ENCODE data around the gene MSANTD2. TPM values are rescaled to one million over a fixed set of nuclear protein-coding genes. Genes with fewer than 3 reads are reported as not detected.

The MSANTD2 gene
- total RNA-seq, 2 experiments from 2014 or later, result 5.8 to 7.3 TPM

DNA sequence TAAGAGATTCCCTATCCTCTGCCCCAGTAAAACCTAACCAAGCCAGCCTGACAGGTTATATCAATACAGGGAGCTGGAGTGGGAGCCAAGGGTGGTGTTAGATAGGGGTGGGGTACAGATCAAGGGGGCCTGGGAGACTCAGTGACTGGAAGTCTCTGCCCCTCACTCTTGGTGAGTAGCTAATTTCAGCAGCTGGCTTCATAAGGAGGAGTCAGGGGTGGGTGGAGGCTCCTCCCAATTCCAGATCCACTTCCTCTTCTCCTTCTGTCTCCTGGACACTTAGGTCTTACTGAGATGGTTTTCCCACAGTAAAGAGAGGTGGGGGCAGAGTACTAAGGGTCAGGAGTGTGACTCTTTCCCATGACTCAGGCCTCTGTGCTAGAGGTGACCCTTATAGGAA, 47.0 kb downstream of the MSANTD2 start:
- TF ChIP-seq CTCF (IDR thresholded peaks at IDR 0.05), result no peak
- H3K9me3 Mint-ChIP-seq, result no peaks in the 10 kb centered on the region
- ATAC-seq, result no peak
- ChIA-PET POLR2A (interaction anchor here (0.6 to 1.8 kb wide), 3 partner anchors 10 to 13 kb away, joined by 3 to 5 read pairs (median 4); no protein-coding TSS in a partner anchor), CTCF (interaction anchor here (0.9 to 2.7 kb wide), 5 partner anchors 8 to 113 kb away, joined by 3 to 10 read pairs (median 4); partner anchors contain the start of gene ESAM)
- H3K4me1 Mint-ChIP-seq (ENCODE audit: low read depth), result peaks cover under 1% of the 10 kb centered on the region
- H3K4me3 Mint-ChIP-seq, result no peak overlapping the region
- peaks cover 17% of the 10 kb centered on the region for H3K27me3 Mint-ChIP-seq
- no peaks in the 10 kb centered on the region for H3K36me3 Mint-ChIP-seq (ENCODE audit: low read depth)
- H3K27ac Mint-ChIP-seq, result no peak overlapping the region
- intact Hi-C loops (cut with micrococcal nuclease), result no loop called here
- DNase-seq, result no peak

GRCh38 chr11:124752471-124753102, 47.6 kb downstream of the MSANTD2 start:
- no peak for DNase-seq
- H3K9me3 Mint-ChIP-seq, result no peaks in the 10 kb centered on the region
- peaks cover 13% of the 10 kb centered on the region for H3K27me3 Mint-ChIP-seq
- POLR2A ChIA-PET, result interaction anchor here (1.0 to 1.8 kb wide), 2 partner anchors 10 to 12 kb away, joined by 4 to 5 read pairs; no protein-coding TSS in a partner anchor
- no peak for TF ChIP-seq CTCF (IDR thresholded peaks at IDR 0.05)
- no peaks in the 10 kb centered on the region for H3K36me3 Mint-ChIP-seq (ENCODE audit: low read depth)
- CTCF ChIA-PET, result interaction anchor here (0.7 to 2.7 kb wide), 6 partner anchors 8 to 114 kb away, joined by 3 to 10 read pairs (median 4); partner anchors contain the start of gene ESAM
- intact Hi-C loops (cut with micrococcal nuclease), result no loop called here
- peak overlapping the region; percentile 47 for H3K4me3 Mint-ChIP-seq
- H3K4me1 Mint-ChIP-seq (ENCODE audit: low read depth), result no peaks in the 10 kb centered on the region
- peak; percentile 48 for ATAC-seq
- H3K27ac Mint-ChIP-seq, result no peak overlapping the region

GRCh38 chr11:124751741-124752470, 48.3 kb downstream of the MSANTD2 start, which contains the start of gene VSIG2:
TSS of gene VSIG2 (minus strand) at chr11:124752255. CDS start at chr11:124752137, 118 bp downstream.
- Mint-ChIP-seq H3K9me3 (no peaks in the 10 kb centered on the region), H3K27me3 (peaks cover 10% of the 10 kb centered on the region), H3K4me3 (peak within 1 kb of the TSS; percentile 47), H3K36me3 (ENCODE audit: low read depth) (no peaks in the 10 kb centered on the region), H3K4me1 (ENCODE audit: low read depth) (peaks cover 1% of the 10 kb centered on the region), H3K27ac (no peak within 1 kb of the TSS)
- intact Hi-C loops (cut with micrococcal nuclease), result no loop called here
- ATAC-seq, result no peak
- no peak for DNase-seq
- TF ChIP-seq CTCF (IDR thresholded peaks at IDR 0.05), result no peak
- ChIA-PET CTCF (interaction anchor here (0.7 to 2.7 kb wide), 4 partner anchors 11 to 115 kb away, joined by 3 to 10 read pairs (median 4); partner anchors contain the start of gene ESAM), POLR2A (interaction anchor here (1.8 kb wide), 1 partner anchor 11 kb away, joined by 5 read pairs; no protein-coding TSS in a partner anchor)

DNA sequence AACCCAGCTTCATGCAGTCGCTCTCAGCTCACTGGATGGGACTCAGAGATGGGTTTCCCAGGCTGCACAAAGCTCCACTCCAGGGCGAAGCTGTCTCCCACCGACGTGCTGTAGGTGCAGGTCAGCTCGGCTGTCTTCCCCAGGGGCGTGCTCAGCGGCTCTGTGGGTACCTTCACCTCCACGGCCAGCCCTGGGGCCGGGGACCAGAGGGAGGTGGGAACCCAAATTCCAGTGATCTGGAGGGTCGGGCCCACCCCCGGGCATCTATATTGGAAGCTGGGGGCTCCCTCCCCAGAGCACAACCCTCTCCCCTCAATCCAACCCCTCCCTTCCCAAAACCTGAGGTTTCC, 48.8 kb downstream of the MSANTD2 start:
- ATAC-seq (no peak), DNase-seq (no peak)
- TF ChIP-seq CTCF (IDR thresholded peaks at IDR 0.05), result no peak
- Mint-ChIP-seq H3K4me3 (no peak overlapping the region), H3K4me1 (ENCODE audit: low read depth) (peaks cover 1% of the 10 kb centered on the region), H3K9me3 (no peaks in the 10 kb centered on the region), H3K27ac (no peak overlapping the region), H3K27me3 (peaks cover 5% of the 10 kb centered on the region), H3K36me3 (ENCODE audit: low read depth) (no peaks in the 10 kb centered on the region)
- intact Hi-C loops (cut with micrococcal nuclease), result no loop called here
- ChIA-PET POLR2A (no interaction called here), CTCF (interaction anchor here (0.7 to 1.4 kb wide), 2 partner anchors 11 to 82 kb away, joined by 4 to 5 read pairs; partner anchors contain the start of gene ESAM)

All from activated CD8-positive, alpha-beta T cell treated with anti-CD3 and anti-CD28 coated beads for 36 hours (primary cell).